ENCODE results near the gene MON2.

DNA sequence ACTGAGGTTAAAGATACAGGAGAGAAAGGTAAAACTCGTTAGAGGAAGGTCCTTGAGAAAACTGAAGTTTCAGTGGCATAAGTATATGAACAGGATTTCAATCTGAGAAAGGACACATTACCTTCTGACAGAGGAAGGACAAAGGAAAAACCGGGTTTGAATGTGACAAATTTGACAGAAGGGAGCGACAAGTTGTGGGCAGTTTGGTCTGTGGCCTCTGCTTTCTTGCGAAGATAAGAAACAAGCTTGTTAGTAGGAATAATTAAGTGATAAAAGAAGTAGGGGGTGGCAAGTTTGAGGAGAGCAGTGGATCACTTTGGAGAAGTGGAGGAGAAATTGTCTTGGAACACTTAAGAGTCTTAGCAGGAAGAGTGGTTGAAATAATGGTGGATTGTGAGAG, 5.1 kb downstream of the MON2 start:
- no peak for TF ChIP-seq GATA2 (IDR thresholded peaks at IDR 0.05; ENCODE audit: low read depth, low read length)
- TF ChIP-seq GATA3 (IDR thresholded peaks at IDR 0.05; ENCODE audit: low read depth, low read length), result no peak
